ENCODE data around the gene GNAZ. TPM values are rescaled to one million over a fixed set of nuclear protein-coding genes. Genes with fewer than 3 reads are reported as not detected.

Gene GNAZ
- total and polyA plus RNA-seq, 4 donors: 0.84 to 6.1 (median 3.6) TPM

GRCh38 chr22:23109441-23109978 is 39.2 kb downstream of the GNAZ start:
- 82 to 86% methylated on average over 5 of the region's 5 CpGs for WGBS, 2 donors
- no peaks in the 10 kb centered on the region for H3K27me3 ChIP-seq (ENCODE audit: control insufficient read depth in 1 of 2, insufficient read depth in 2 of 2, low read length in 1 of 2)
- no peaks in the 10 kb centered on the region for H3K4me1 ChIP-seq (ENCODE audit: control insufficient read depth in 1 of 2, insufficient read depth in 2 of 2, low read length in 2 of 2)
- intact Hi-C loops (cut with DNase I): no loop called here
- DNase-seq: no peak
- H3K36me3 ChIP-seq (ENCODE audit: control insufficient read depth in 1 of 2, insufficient read depth in 2 of 2, low read length in 1 of 2): no peaks in the 10 kb centered on the region
- no peaks in the 10 kb centered on the region for H3K9me3 ChIP-seq (ENCODE audit: control insufficient read depth, low read length)
- no peak overlapping the region for H3K4me3 ChIP-seq (ENCODE audit: low read length in 2 of 2)
- no peak overlapping the region for H3K27ac ChIP-seq (ENCODE audit: low read depth in 1 of 2, low read length in 2 of 2)
- no peak for ATAC-seq (ENCODE audit: low FRiP score)

- intact Hi-C loops (cut with DNase I): no loop called here
- no peaks in the 10 kb centered on the region for H3K9me3 ChIP-seq (ENCODE audit: control insufficient read depth, low read length)
- no peaks in the 10 kb centered on the region for H3K36me3 ChIP-seq (ENCODE audit: control insufficient read depth in 1 of 2, insufficient read depth in 2 of 2, low read length in 1 of 2)
- H3K27me3 ChIP-seq (ENCODE audit: control insufficient read depth in 1 of 2, insufficient read depth in 2 of 2, low read length in 1 of 2): no peaks in the 10 kb centered on the region
- no peaks in the 10 kb centered on the region for H3K4me1 ChIP-seq (ENCODE audit: control insufficient read depth in 1 of 2, insufficient read depth in 2 of 2, low read length in 2 of 2)
- no peak overlapping the region for H3K27ac ChIP-seq (ENCODE audit: low read depth in 1 of 2, low read length in 2 of 2)
- ATAC-seq (ENCODE audit: low FRiP score): no peak
- no peak for DNase-seq
- H3K4me3 ChIP-seq (ENCODE audit: low read length in 2 of 2): no peak overlapping the region
- WGBS, 2 donors: 82 to 88% methylated on average over 10 of the region's 10 CpGs
Measured at GRCh38 chr22:23110190-23110921, 40.0 kb downstream of the GNAZ start.

- intact Hi-C loops (cut with DNase I): no loop called here
- H3K27me3 ChIP-seq (ENCODE audit: control insufficient read depth in 1 of 2, insufficient read depth in 2 of 2, low read length in 1 of 2): no peaks in the 10 kb centered on the region
- no peak overlapping the region for H3K4me3 ChIP-seq (ENCODE audit: low read length in 2 of 2)
- no peaks in the 10 kb centered on the region for H3K9me3 ChIP-seq (ENCODE audit: control insufficient read depth, low read length)
- DNase-seq (no peak), ATAC-seq (ENCODE audit: low FRiP score) (no peak)
- 88 to 93% methylated on average over 15 of the region's 15 CpGs for WGBS, 2 donors
- H3K4me1 ChIP-seq (ENCODE audit: control insufficient read depth in 1 of 2, insufficient read depth in 2 of 2, low read length in 2 of 2): no peaks in the 10 kb centered on the region
- H3K36me3 ChIP-seq (ENCODE audit: control insufficient read depth in 1 of 2, insufficient read depth in 2 of 2, low read length in 1 of 2): no peaks in the 10 kb centered on the region
- no peak overlapping the region for H3K27ac ChIP-seq (ENCODE audit: low read depth in 1 of 2, low read length in 2 of 2)
Measured at GRCh38 chr22:23110922-23111527, 40.7 kb downstream of the GNAZ start.

GRCh38 chr22:23112472-23113012 is 42.2 kb downstream of the GNAZ start:
- Histone ChIP-seq H3K27ac (ENCODE audit: low read depth in 1 of 2, low read length in 2 of 2) (no peak overlapping the region), H3K4me3 (ENCODE audit: low read length in 2 of 2) (no peak overlapping the region), H3K4me1 (ENCODE audit: control insufficient read depth in 1 of 2, insufficient read depth in 2 of 2, low read length in 2 of 2) (no peaks in the 10 kb centered on the region), H3K27me3 (ENCODE audit: control insufficient read depth in 1 of 2, insufficient read depth in 2 of 2, low read length in 1 of 2) (no peaks in the 10 kb centered on the region), H3K9me3 (ENCODE audit: control insufficient read depth, low read length) (no peaks in the 10 kb centered on the region), H3K36me3 (ENCODE audit: control insufficient read depth in 1 of 2, insufficient read depth in 2 of 2, low read length in 1 of 2) (no peaks in the 10 kb centered on the region)
- ATAC-seq (ENCODE audit: low FRiP score): no peak
- intact Hi-C loops (cut with DNase I): no loop called here
- 88 to 91% methylated on average over 9 of the region's 9 CpGs for WGBS, 2 donors
- DNase-seq: no peak

- Histone ChIP-seq H3K4me1 (ENCODE audit: control insufficient read depth in 1 of 2, insufficient read depth in 2 of 2, low read length in 2 of 2) (no peaks in the 10 kb centered on the region), H3K27me3 (ENCODE audit: control insufficient read depth in 1 of 2, insufficient read depth in 2 of 2, low read length in 1 of 2) (no peaks in the 10 kb centered on the region), H3K27ac (ENCODE audit: low read depth in 1 of 2, low read length in 2 of 2) (no peak overlapping the region), H3K9me3 (ENCODE audit: control insufficient read depth, low read length) (no peaks in the 10 kb centered on the region), H3K36me3 (ENCODE audit: control insufficient read depth in 1 of 2, insufficient read depth in 2 of 2, low read length in 1 of 2) (no peaks in the 10 kb centered on the region), H3K4me3 (ENCODE audit: low read length in 2 of 2) (no peak overlapping the region)
- ATAC-seq (ENCODE audit: low FRiP score) (no peak), DNase-seq (no peak)
- intact Hi-C loops (cut with DNase I): no loop called here
- 77 to 79% methylated on average over 14 of the region's 14 CpGs for WGBS, 2 donors
Measured at GRCh38 chr22:23113067-23113846, 42.9 kb downstream of the GNAZ start.

GRCh38 chr22:23113847-23114720 is 43.8 kb downstream of the GNAZ start:
- Histone ChIP-seq H3K9me3 (ENCODE audit: control insufficient read depth, low read length) (no peaks in the 10 kb centered on the region), H3K4me3 (ENCODE audit: low read length in 2 of 2) (no peak overlapping the region), H3K27ac (ENCODE audit: low read depth in 1 of 2, low read length in 2 of 2) (no peak overlapping the region), H3K36me3 (ENCODE audit: control insufficient read depth in 1 of 2, insufficient read depth in 2 of 2, low read length in 1 of 2) (no peaks in the 10 kb centered on the region), H3K27me3 (ENCODE audit: control insufficient read depth in 1 of 2, insufficient read depth in 2 of 2, low read length in 1 of 2) (no peaks in the 10 kb centered on the region), H3K4me1 (ENCODE audit: control insufficient read depth in 1 of 2, insufficient read depth in 2 of 2, low read length in 2 of 2) (no peaks in the 10 kb centered on the region)
- DNase-seq (no peak), ATAC-seq (ENCODE audit: low FRiP score) (no peak)
- intact Hi-C loops (cut with DNase I): no loop called here
- WGBS, 2 donors: 90% methylated on average over 18 of the region's 18 CpGs

GRCh38 chr22:23114721-23115020 is 44.4 kb downstream of the GNAZ start:
- intact Hi-C loops (cut with DNase I): no loop called here
- H3K27ac ChIP-seq (ENCODE audit: low read depth in 1 of 2, low read length in 2 of 2): no peak overlapping the region
- ATAC-seq (ENCODE audit: low FRiP score) (no peak), DNase-seq (no peak)
- H3K36me3 ChIP-seq (ENCODE audit: control insufficient read depth in 1 of 2, insufficient read depth in 2 of 2, low read length in 1 of 2): no peaks in the 10 kb centered on the region
- no peaks in the 10 kb centered on the region for H3K9me3 ChIP-seq (ENCODE audit: control insufficient read depth, low read length)
- H3K27me3 ChIP-seq (ENCODE audit: control insufficient read depth in 1 of 2, insufficient read depth in 2 of 2, low read length in 1 of 2): no peaks in the 10 kb centered on the region
- H3K4me1 ChIP-seq (ENCODE audit: control insufficient read depth in 1 of 2, insufficient read depth in 2 of 2, low read length in 2 of 2): no peaks in the 10 kb centered on the region
- 96 to 100% methylated on average over 2 of the region's 2 CpGs for WGBS, 2 donors
- no peak overlapping the region for H3K4me3 ChIP-seq (ENCODE audit: low read length in 2 of 2)

GRCh38 chr22:23115369-23115768 is 45.0 kb downstream of the GNAZ start:
- Histone ChIP-seq H3K36me3 (ENCODE audit: control insufficient read depth in 1 of 2, insufficient read depth in 2 of 2, low read length in 1 of 2) (no peaks in the 10 kb centered on the region), H3K27me3 (ENCODE audit: control insufficient read depth in 1 of 2, insufficient read depth in 2 of 2, low read length in 1 of 2) (no peaks in the 10 kb centered on the region), H3K4me1 (ENCODE audit: control insufficient read depth in 1 of 2, insufficient read depth in 2 of 2, low read length in 2 of 2) (no peaks in the 10 kb centered on the region), H3K4me3 (ENCODE audit: low read length in 2 of 2) (no peak overlapping the region), H3K9me3 (ENCODE audit: control insufficient read depth, low read length) (no peaks in the 10 kb centered on the region), H3K27ac (ENCODE audit: low read depth in 1 of 2, low read length in 2 of 2) (no peak overlapping the region)
- WGBS, 2 donors: 95 to 97% methylated on average over 7 of the region's 7 CpGs
- ATAC-seq (ENCODE audit: low FRiP score) (no peak), DNase-seq (no peak)
- intact Hi-C loops (cut with DNase I): no loop called here

Data from aorta (tissue), 5 donors.